Raji (cell line): ENCODE results near the gene NHERF1.

ENCODE experiments used
- POLR2A ChIP-seq: IDR thresholded peaks from 2 replicates; pipeline ENCODE4 v1.6.1; 2011; ENCODE audit warnings: low read depth, low read length, control low read depth; ENCODE audit not compliant: insufficient read depth

NHERF1 gene

GRCh38 chr17:74752822-74753401 lies 4.5 kb downstream of the NHERF1 start:
- TF ChIP-seq POLR2A = no peak

- no peak for TF ChIP-seq POLR2A
Measured at GRCh38 chr17:74754832-74755231, 6.4 kb downstream of the NHERF1 start.

GRCh38 chr17:74755533-74755932 lies 7.1 kb downstream of the NHERF1 start:
- no peak for TF ChIP-seq POLR2A

GRCh38 chr17:74756891-74757290 lies 8.5 kb downstream of the NHERF1 start:
- no peak for TF ChIP-seq POLR2A

- no peak for TF ChIP-seq POLR2A
Measured at GRCh38 chr17:74757502-74757901, 9.1 kb downstream of the NHERF1 start.

GRCh38 chr17:74757931-74758847 lies 9.8 kb downstream of the NHERF1 start:
- TF ChIP-seq POLR2A = no peak

- TF ChIP-seq POLR2A = no peak
Measured at GRCh38 chr17:74758848-74759168, 10.4 kb downstream of the NHERF1 start.

- no peak for TF ChIP-seq POLR2A
Measured at GRCh38 chr17:74759243-74759801, 10.9 kb downstream of the NHERF1 start.

- no peak for TF ChIP-seq POLR2A
Measured at GRCh38 chr17:74759941-74760340, 11.5 kb downstream of the NHERF1 start.

GRCh38 chr17:74760404-74761105 lies 12.1 kb downstream of the NHERF1 start:
- no peak for TF ChIP-seq POLR2A

GRCh38 chr17:74761419-74761818 lies 13.0 kb downstream of the NHERF1 start:
- no peak for TF ChIP-seq POLR2A

- TF ChIP-seq POLR2A = no peak
Measured at GRCh38 chr17:74761931-74762330, 13.5 kb downstream of the NHERF1 start.

- TF ChIP-seq POLR2A = no peak
Measured at GRCh38 chr17:74763565-74764387, 15.3 kb downstream of the NHERF1 start.

- no peak for TF ChIP-seq POLR2A
Measured at GRCh38 chr17:74764751-74765286, 16.4 kb downstream of the NHERF1 start.

GRCh38 chr17:74766413-74766812 lies 18.0 kb downstream of the NHERF1 start:
- TF ChIP-seq POLR2A = no peak

- no peak for TF ChIP-seq POLR2A
Measured at GRCh38 chr17:74767111-74767516, 18.7 kb downstream of the NHERF1 start.
